Ishikawa (cell line): Measurements from ENCODE around the gene KMO.

Source experiments
- CEBPB ChIP-seq: IDR thresholded peaks from 2 replicates; pipeline ENCODE4 v1.6.1; 2012
- CREB1 ChIP-seq: IDR thresholded peaks from 2 replicates; pipeline ENCODE4 v1.6.1; 2012; ENCODE audit warnings: low read depth
- EGR1 ChIP-seq: IDR thresholded peaks from 2 replicates; pipeline ENCODE4 v1.6.1; 2012
- EP300 ChIP-seq: IDR thresholded peaks from 2 replicates; pipeline ENCODE4 v1.6.1; 2012; ENCODE audit warnings: borderline replicate concordance
- FOXM1 ChIP-seq: IDR thresholded peaks from 2 replicates; pipeline ENCODE4 v1.6.1; 2012; ENCODE audit warnings: low read depth, borderline replicate concordance
- NFIC ChIP-seq: IDR thresholded peaks from 2 replicates; pipeline ENCODE4 v1.6.1; 2012
- RAD21 ChIP-seq: IDR thresholded peaks from 2 replicates; pipeline ENCODE4 v1.6.1; 2012; ENCODE audit warnings: low read depth
- REST ChIP-seq: IDR thresholded peaks from 2 replicates; pipeline ENCODE4 v1.6.1; 2012; ENCODE audit warnings: low read depth, mild to moderate bottlenecking
- TAF1 ChIP-seq: IDR thresholded peaks from 2 replicates; pipeline ENCODE4 v1.6.1; 2012; ENCODE audit warnings: low read depth, mild to moderate bottlenecking
- TCF12 ChIP-seq: IDR thresholded peaks from 2 replicates; pipeline ENCODE4 v1.6.1; 2012; ENCODE audit warnings: low read depth
- TEAD4 ChIP-seq: IDR thresholded peaks from 2 replicates; pipeline ENCODE4 v1.6.1; 2012
- YY1 ChIP-seq: IDR thresholded peaks from 2 replicates; pipeline ENCODE4 v1.6.1; 2012; ENCODE audit warnings: low read depth
- ZBTB7A ChIP-seq: IDR thresholded peaks from 2 replicates; pipeline ENCODE4 v1.6.1; 2012; ENCODE audit warnings: low read depth
- TF ChIP-seq, protein P1 (sequence below): IDR thresholded peaks from 2 replicates; pipeline ENCODE4 v1.6.1; 2012
- TF ChIP-seq, protein P2 (sequence below): IDR thresholded peaks from 2 replicates; pipeline ENCODE4 v1.6.1; 2012

KMO gene

GRCh38 chr1:241637046-241637590 is 104.9 kb downstream of the KMO start:
- no peak for TF ChIP-seq REST

- no peak for TF ChIP-seq RAD21
- TF ChIP-seq, protein P1, sequence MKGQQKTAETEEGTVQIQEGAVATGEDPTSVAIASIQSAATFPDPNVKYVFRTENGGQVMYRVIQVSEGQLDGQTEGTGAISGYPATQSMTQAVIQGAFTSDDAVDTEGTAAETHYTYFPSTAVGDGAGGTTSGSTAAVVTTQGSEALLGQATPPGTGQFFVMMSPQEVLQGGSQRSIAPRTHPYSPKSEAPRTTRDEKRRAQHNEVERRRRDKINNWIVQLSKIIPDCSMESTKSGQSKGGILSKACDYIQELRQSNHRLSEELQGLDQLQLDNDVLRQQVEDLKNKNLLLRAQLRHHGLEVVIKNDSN: no peak
- no peak for TF ChIP-seq EGR1
- TF ChIP-seq REST: no peak
- TF ChIP-seq CEBPB: no peak
- no peak for TF ChIP-seq TAF1
- TF ChIP-seq ZBTB7A: no peak
- no peak for TF ChIP-seq TEAD4
- TF ChIP-seq, protein P2, sequence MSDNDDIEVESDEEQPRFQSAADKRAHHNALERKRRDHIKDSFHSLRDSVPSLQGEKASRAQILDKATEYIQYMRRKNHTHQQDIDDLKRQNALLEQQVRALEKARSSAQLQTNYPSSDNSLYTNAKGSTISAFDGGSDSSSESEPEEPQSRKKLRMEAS: no peak
- TF ChIP-seq CREB1: no peak
- TF ChIP-seq NFIC: no peak
- no peak for TF ChIP-seq YY1
Observed at GRCh38 chr1:241637604-241638003, 105.4 kb downstream of the KMO start.

DNA sequence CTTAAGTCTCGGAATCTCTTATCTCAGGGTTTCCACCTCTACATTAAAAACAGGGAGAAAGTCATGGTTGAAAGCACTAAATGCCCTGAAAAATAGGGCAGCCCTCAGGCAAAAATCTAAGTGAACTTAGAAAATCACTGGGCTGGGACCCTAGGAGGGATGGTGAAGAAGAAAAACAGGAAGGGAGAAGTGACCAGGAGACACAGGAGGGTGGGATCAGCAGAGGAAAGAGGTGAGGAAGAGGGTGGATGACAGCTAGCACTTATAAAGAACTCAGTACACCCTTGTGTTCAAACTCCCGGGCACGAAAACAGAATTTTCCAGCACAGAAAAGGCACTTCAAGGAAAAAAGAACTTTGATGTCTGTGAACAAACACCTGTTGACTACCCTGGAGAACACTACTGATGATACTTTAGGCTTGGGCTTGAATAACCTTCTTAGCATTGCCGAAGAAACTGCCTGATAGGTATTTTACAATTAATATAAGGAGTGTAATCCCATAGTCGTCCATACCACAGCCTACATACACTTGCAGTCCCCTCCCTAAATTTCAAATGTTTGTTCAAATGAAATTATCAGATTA is 106.0 kb downstream of the KMO start:
- TF ChIP-seq FOXM1 (no peak), EP300 (no peak), YY1 (no peak), TCF12 (no peak), NFIC (no peak), TEAD4 (no peak), ZBTB7A (no peak), EGR1 (no peak), RAD21 (no peak), TAF1 (no peak), CREB1 (no peak), CEBPB (no peak), REST (no peak)
- TF ChIP-seq, protein P2: no peak
- TF ChIP-seq, protein P1: no peak

GRCh38 chr1:241638909-241639622 is 106.9 kb downstream of the KMO start:
- TF ChIP-seq TEAD4 (no peak), EGR1 (no peak), TCF12 (no peak), RAD21 (no peak), NFIC (no peak), REST (no peak), CEBPB (no peak), YY1 (no peak), FOXM1 (no peak), EP300 (no peak), CREB1 (no peak), TAF1 (no peak), ZBTB7A (no peak)
- TF ChIP-seq, protein P2: no peak
- TF ChIP-seq, protein P1: no peak
